Amniotic epithelial cell (primary cell): ENCODE measurements around the gene TNFRSF8.
A peak's percentile ranks its signal among the peaks of the same experiment; 100 is the strongest.
"Not testable (repeated sequence)": the region's sequence is repeated elsewhere in the genome, so short reads cannot be mapped to it uniquely, and the experiment has no call there.

Source experiments
- DNase-seq: peaks from one replicate; pipeline ENCODE4 v3.0.0-alpha.2; 2010; ENCODE audit warnings: low read depth

Gene TNFRSF8

DNA sequence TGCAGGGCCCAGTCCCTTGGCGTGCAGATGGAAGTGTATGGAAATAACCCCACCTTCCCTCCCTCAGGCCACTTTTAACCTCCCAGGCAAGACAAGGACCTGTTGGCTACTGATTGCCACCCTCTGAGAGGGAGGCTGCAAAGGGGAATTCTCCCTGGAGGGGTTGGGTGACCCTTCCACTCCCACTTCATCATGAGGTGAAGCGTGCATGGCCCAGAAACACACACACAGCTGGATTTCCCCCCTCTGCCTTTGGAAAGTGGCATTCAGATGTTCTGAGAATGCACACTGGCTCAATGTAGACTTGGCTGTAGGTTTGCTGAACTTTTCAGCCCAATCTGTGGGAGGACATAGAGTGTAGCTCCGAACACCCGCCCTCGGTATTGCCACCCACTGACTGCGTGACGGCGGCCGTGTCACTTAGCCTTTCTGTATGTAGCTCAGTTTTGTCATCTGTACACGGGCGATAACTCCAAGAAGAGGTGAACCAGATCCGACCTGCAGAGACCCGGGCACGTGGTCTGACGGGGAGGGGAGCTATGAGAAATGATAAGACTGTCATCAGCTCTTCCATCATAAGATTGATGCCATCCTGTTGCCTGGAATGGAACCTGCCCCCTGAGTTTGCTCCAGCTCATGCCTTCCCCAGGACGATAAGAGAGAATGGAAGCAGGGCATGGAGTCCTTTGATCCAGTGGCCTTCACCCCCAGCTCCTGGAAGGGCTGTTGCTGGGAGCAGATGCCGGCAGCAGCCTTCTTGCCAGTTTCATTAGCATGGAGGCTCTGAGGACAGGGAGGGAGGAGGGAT lies 24.5 kb upstream of the TNFRSF8 start:
- peak; percentile 85 for DNase-seq

DNA sequence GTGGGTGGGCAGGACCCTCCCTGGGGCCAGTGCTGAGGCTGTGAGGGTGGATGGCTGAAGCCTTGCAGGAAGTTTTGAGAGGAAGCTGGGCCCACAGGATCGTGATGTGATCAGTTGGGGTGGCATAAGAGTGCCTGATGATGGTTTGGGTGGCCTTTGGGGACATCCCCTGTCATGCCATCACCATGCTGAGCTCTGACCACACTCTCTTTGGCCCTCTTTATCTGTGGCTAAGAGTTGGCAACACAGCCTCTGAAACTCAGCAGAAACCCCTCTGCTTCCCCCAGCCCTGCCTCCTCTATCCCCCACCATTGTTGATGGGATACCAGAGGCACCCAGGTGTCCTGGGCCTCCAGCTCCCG lies 24.0 kb upstream of the TNFRSF8 start:
- DNase-seq: no peak

DNA sequence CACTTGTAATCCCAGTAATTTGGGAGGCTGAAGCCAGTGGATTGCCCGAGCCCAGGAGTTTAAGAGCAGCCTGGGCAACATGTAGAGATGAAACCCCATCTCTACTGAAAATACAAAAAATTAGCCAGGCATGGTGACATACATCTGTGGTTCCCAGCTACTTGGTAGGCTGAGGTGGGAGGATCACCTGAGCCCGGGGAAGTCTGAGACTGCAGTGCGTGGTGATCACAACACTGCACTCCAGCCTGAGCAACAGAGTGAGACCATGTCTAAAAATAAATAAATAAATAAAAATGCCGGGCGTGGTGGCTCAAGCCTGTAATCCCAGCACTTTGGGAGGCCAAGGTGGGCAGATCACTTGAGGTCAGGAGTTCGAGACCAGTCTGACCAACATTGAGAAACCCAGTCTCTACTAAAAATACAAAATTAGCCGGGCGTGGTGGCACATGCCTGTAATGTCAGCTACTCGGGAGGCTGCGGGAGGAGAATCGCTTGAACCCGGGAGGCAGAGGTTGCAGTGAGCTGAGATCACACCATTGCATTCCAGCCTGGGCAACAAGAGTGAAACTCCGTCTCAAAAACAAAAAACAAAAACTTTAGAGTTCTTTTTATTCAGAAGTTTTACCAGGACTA lies 23.2 kb upstream of the TNFRSF8 start:
- not testable (repeated sequence) for DNase-seq

DNA sequence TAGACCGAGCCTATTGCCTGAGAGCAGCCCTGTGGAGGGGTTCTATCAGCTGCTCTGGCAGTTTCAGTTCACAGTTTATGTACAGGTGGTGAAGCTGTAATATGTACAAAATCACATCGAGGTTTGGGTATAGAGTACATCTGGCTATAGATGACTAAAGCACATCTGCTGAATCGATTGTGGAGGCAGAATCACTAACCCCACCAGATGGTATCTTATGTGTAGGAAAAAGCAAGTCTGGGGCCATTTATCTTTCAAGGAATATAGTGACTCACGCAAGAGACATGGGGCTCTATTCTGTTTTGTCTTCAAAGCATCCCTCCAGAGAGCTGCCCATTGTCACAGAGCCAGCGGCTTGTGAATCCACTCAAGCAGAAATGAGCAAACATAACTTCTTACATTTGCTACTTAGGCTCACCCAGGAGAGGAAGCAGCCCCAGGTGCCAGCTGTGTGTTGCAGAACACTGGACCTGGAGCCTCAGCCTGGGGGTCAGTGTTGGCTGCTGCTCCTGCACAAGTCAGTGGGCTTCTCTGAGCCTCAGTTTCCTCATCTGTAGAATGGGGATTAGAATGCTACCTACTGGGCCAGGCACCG lies 22.5 kb upstream of the TNFRSF8 start:
- DNase-seq: peak; percentile 85

DNA sequence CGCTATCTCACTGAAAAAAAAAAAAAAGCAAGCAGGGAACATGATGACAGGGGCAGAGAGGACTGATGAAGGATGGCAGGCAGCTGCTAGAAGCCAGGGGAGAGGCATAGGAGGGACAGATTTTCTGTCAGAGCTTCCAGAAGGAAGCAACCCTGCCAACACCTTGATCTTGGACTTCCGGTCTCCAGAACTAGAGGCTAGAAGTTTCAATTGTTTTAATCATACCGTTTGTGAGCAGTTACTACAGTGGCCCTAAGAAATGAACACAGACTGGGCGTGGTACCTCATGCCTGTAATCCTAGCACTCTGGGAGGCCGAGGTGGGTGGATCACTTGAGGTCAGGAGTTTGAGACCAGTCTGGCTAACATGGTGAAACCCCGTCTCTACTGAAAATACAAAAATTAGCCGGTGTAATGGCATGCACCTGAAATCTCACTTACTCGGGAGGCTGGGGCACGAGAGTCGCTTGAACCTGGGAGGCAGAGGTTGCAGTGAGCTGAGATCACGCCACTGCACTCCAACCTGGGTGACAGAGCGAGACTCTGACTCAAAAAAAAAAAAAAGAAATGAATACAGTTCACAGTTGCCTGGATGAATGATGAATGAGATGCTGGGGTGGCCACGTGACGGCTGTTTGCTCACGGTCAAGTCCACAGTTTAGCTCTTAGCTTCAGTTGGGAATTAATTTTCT lies 18.8 kb upstream of the TNFRSF8 start:
- DNase-seq: peak; percentile 45

DNA sequence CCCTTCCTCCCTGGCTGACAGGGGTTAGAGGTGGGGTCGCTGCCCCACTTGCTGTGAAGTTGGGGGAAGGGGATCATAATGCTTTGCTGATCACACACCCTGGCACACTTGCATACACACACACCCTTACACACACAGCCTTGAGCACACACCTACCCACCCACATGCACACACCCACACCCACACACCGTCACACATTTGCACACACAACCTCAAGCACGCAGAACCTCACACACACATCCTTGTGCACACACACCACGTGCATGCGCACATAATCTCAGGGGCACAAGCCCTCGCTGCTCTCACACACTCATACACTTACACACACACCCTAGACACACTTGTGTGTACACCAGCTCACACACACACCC lies 16.4 kb upstream of the TNFRSF8 start:
- no peak for DNase-seq

DNA sequence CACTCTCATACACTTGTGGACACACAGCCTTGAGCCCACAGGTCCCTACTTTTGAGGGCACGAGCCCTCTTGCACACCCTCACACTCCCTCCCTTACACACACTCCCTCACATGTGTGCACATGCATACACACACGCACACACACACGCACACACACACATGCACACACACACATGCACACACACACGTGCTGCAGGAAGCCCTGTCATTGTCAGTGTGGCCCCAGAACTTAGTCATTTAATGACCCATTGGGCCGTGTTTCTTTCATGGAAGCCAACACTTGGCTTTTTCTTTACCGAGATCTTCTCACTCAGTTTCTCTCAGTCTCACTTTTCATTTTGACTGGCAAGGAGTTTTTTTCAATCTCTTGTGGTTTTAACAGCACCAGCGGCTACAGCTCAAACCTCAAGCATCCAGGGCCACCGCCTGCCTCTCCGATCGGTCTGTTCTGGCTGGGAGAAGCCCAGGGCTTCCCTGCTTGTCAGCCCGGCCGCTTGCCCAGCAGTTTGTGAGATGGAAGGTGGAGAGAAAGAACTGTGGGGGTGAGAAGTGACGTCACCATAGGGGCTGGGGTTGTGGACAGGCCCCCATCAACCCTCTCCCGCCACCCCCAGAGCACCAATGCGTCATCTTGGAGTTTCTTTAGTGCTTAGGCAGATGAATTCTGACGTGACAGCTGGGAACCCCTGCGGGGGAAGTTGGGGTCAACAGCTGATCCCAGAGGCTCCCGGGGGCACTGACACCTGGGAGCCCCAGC lies 15.8 kb upstream of the TNFRSF8 start:
- peak; percentile 75 for DNase-seq

DNA sequence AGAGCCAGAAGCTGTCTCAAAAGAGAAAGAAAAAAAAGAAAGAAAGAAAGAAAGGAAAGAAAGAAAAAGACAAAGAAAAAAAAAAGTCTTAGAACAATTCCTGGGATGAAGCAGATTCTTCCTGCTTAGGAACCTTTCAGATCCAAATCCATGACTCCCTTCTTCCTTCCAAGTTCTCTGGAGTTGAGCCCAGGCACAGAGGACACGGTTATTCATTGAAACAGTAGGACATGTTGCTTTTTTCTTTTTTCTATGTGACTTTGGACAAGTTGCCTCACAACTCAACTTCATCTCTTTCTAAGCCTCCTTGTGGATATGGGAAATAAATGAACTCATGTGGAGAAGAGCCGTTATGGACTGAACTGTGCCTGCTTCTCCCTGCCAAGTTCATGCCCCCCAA lies 14.7 kb upstream of the TNFRSF8 start:
- DNase-seq: no peak

DNA sequence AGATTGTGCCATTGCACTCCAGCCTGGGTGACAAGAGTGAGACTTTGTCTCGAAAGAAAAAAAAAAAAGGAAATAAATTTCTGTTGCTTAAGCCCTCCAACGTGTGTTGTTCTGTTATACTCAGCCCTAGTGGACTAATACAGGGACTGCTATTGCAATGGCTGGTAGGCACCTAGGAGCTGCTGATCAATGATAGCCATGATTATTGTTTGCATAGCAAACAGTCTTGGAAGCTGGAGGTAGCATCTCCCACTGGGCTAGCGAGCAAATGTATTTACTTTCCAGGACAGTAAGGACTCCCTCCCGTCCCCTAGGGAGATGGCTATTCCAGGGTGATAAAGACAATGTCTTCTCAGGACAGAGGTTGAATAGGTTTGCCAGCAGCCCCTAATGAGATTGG lies 13.5 kb upstream of the TNFRSF8 start:
- DNase-seq: no peak

DNA sequence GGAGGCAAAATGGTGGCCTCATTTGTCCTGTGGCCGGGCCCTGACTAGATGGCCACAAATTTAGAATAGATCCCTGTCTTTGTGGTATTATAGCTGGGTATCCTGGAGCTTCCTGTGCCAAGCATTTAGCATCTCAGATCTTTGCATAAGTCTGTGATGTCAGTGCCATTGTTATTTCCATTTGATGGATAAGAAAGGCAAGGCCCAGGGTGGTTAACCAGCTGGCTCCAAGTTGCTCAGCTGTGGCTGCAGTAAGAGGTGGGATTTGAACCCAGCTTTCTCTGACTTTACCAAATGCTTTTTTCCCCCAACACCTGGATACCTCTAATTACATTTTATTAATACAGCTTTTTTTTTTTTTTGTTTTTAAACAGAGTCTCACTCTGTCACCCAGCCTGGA lies 11.7 kb upstream of the TNFRSF8 start:
- no peak for DNase-seq

DNA sequence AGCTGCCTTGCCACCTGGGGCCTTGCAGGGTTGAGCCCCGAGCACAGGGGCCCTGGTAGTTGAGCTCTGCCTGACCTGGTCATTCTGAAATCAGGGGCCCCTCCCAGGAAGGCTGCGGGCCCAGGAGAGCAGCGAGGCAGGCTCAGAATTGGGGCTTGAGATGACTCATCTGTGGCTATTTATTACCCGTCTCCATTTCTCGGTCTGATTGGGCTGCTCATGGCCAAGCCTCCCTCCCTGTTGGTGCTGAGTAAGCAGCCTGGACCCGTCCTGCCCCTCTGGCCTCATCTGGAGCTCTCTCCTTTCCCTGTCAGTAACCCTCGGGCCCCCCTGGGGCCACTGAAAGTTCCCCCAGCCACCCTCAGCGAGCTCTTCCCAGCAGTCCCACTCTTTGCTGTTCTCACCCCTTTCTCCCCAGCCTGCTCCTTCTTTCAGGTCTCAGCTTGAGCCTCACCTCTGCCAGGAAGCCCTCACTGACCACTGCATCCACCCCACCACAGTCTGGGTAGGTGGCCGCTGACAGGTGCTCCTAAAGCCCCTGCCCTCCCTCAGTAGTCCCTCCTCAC lies 11.0 kb upstream of the TNFRSF8 start:
- DNase-seq: peak; percentile 86

DNA sequence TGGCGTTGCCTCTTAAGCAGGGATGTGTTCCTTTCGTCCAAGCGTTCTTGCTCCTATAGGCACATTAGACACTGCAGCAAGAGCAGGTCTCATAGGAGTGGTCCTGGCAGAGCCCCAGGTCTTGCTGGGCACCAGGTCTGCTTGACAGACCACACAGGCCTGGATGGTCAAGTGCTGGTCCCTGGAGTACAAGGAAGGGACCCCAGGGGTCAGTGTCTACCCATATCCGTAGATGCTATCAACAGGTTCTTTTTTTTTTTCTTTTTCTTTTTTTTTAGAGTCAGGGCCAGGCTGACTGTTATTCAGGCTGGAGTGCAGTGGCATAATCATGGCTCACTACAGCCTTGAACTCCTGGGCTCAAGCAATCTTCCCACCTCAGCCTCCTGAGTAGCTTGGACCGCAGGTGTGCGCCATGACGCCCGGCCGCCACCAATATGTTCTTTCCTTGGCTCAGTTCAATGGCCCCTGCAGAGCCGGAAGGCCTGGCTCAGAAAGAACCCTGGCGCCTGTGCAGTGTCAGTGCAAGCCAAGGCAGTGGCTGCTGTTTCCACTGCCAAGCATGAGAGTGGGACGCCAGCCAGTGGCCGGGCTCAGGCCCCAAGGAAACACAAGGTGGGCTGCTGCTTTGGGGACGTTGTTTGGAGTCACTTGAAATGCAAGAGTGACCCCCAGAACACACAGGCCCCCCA lies 10.0 kb upstream of the TNFRSF8 start:
- no peak for DNase-seq

DNA sequence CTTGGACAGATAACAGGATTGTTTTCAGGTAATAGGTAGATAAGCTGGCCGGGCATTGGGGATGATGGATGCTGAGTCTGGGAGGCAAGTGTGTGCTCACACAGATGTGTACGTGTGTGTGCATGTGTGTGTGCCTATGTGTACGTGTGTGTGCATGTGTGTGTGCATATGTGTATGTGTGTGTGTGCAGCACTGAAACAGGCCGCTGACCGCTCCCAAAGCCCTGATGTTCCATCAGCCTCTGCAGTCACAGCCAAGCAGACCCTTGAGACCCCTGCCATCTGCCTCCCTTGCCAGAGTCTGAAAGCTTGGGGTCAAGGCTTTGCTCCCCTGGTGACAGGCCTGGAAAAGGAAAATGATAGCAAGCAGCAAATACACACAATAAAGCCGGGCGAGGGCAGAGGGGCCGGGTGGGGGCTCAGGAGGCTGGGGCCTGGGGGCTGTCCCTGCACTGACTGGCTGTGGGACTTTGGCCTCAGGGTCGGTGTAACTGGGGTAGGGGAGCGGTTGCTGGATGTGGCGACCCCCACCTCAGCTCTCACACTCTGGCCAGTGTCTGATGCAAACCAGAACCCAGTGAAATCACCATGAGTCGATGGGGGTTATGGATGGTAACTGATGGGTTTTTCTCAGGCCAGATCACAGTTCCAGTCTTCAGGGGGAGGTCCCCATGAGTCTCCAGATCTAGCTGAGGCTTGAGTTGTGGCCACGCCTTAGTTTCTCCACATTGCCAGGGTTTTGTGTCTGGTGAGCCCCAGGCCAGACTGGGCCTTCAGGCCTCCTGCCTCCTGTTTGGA lies 9.2 kb upstream of the TNFRSF8 start:
- DNase-seq: no peak

DNA sequence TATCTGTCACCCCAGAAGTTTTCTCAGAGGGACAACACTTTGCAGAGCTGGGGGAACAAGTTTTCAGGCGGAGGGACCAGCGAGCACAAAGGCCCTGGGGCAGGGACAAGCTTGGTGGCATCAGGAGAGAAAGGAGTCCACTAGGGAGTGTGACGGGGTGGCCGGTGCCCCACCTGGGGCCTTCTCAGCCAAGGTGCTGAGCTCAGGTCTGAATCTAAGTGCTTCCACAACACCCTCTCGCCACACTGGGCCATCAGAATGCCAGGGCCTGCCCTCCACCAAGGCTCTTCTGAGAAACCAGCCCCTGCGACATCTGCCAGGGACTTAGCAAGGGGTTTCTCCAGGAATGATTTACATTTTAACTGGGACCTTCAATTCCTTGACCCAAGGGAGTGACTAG lies 7.8 kb upstream of the TNFRSF8 start:
- DNase-seq: no peak

DNA sequence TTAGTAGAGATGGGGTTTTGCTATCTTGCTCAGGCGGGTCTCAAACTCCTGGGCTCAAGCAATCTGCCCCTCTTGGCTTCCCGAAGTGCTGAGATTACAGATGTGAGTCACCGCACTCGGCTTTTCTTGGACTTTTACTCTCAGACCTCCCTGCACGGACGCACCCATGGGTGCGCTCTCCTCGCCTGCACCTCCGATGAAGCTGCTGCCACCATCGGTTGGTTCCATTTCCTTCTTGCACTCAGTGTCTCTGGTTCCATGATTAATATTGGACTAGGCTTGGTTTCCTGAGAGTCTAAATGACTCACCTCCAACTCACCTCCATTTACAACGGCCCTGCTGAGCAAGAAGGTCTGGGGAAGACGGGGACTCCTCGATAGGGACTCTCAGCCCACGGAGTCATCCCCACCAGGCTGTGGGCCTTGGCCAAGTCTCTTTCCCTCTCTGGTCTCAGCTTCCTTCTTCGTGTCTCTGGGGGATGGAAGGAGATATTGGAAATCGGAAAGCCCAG lies 6.7 kb upstream of the TNFRSF8 start:
- DNase-seq: no peak

DNA sequence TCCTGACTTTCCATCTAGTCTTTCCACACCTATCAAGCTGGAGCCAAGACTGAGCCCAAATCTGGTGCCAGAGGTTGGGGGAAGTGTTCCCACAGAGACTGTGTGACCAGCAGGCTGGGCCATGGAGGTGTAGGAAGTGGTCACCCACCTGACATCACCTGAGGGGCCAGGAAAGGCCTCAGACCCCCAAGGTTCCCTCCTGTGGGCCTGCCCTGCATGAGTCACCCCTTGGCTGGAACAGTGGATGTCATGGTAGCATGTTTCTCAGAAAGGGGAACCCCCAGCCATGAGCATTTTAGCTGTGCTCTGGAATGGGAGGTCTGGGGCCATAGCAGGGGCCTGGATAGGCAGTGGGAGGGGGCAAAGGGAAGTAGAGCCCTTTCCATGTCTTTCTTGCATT lies 5.7 kb upstream of the TNFRSF8 start:
- no peak for DNase-seq

DNA sequence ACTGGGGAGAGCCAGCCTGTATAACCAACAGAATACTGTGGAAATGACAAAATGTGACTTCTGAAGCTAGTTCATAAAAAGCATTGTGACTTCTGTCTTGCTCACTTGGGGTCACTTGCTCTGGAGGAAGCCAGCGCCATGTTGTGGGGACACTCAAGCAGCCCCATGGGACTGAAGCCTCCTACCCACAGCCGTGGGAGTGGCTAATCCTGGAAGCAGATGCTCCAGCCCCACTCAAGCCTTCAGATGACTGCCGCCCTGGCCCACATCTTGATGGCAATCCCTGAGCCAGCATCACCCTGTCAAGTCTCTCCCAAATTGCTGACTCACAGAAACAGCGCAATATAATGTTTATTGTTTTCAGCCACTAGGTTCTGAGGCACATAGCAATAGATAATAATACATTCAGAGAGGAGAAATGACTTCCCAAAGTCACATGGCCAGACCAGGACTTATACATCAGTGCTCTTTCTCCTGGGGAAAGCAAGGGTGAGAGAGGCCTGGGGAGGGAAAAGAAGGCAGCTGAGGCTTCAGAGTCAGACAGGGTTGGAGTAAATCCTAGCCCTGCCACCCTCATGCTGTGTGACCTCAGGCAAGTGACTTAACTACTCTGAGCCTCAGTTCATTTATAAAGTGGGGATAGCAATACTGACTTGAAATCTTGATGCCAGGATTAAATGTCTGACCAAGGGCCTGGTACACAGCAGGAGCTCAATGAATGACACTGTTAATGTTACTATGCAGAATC lies 5.0 kb upstream of the TNFRSF8 start:
- DNase-seq: no peak

DNA sequence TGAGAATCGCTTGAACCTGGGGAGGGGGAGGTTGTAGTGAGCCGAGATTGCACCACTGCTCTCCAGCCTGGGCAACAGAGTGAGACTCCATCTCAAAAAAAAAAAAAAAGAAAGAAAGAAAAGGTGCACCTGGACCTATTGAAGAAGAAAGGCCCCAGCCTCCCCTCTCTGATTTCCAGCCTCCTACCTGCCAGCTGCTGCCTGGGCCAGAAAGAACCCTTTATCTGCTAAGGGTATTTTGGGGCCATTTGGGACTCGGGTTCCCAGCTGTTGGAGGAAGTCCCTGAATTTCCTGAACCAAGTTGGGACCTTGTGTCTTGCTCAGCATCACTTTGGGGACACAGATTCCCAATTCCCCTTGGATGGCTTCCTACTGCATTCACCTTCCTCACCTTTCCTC lies 3.9 kb upstream of the TNFRSF8 start:
- no peak for DNase-seq

DNA sequence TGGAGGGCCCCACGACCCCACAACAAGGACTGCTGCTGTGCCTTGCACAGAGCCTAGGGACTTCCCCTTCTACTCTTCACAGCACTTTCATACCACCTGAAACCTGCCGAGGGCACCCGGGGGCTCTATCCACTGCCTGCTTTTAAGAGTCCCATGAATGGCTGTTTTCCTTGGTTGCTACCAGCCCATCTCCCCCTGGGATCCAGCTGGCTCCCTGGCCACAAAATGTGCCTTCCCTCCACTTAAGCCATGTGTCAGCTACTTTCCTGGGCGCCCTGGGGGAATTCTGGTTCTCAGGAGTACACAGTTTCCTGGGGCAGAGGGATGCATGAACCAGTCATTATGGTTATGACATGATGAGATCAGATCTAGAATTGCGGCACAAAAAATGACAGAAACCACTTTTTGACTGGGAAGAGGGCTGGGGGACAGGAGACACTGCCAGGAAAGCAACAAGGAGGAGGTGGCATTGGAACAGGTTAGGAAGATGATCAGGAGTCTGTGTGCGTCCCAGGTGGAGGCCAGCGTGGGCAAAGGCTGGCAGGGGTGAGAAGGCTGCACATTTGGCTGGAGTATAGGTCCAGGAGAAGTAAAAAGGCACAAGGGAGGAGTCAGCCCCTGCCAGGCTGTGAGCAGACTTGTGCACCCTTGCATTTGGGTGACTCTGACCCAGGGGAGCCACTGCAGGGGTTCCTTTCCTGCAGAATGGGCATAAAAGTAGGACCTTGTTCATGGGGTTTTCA lies 3.2 kb upstream of the TNFRSF8 start:
- no peak for DNase-seq
